ENCODE data around the gene ANO10. TPM values are rescaled to one million over a fixed set of nuclear protein-coding genes. Genes with fewer than 3 reads are reported as not detected.

ANO10 gene
- total RNA-seq, 1 donor from 2014 or later: 45.4 TPM

- Mint-ChIP-seq H3K36me3 (ENCODE audit: low read depth, unreplicated experiment) (peaks cover 20% of the 10 kb centered on the region), H3K9me3 (ENCODE audit: unreplicated experiment) (no peaks in the 10 kb centered on the region), H3K4me1 (ENCODE audit: low read depth, unreplicated experiment) (peaks cover 30% of the 10 kb centered on the region), H3K4me3 (ENCODE audit: unreplicated experiment) (no peak overlapping the region), H3K27me3 (ENCODE audit: low read depth, unreplicated experiment) (no peaks in the 10 kb centered on the region), H3K27ac (ENCODE audit: unreplicated experiment) (peak overlapping the region; percentile 81)
- Histone ChIP-seq H3K4me1 (ENCODE audit: insufficient read depth, low read length) (peaks cover 5% of the 10 kb centered on the region), H3K27ac (ENCODE audit: low read depth, low read length) (no peak overlapping the region), H3K36me3 (ENCODE audit: insufficient read depth, low read length) (peaks cover 12% of the 10 kb centered on the region), H3K9me3 (ENCODE audit: insufficient read depth, low read depth, low read length) (no peaks in the 10 kb centered on the region), H3K9ac (ENCODE audit: low read length) (no peak overlapping the region), H4K20me1 (ENCODE audit: insufficient read depth, low read length) (no peaks in the 10 kb centered on the region), H3K4me3 (ENCODE audit: insufficient read depth, low read depth, low read length) (no peak overlapping the region), H2AFZ (ENCODE audit: low read depth, low read length) (no peak overlapping the region), H3K79me2 (ENCODE audit: insufficient read depth, low read length) (no peaks in the 10 kb centered on the region), H3K27me3 (ENCODE audit: insufficient read depth, low read length) (no peaks in the 10 kb centered on the region), H3K4me2 (ENCODE audit: low read length) (no peak overlapping the region)
- peak; percentile 72 for DNase-seq (ENCODE audit: low read depth)
- TF ChIP-seq CTCF (IDR thresholded peaks at IDR 0.05; ENCODE audit: insufficient read depth, low read depth, low read length) (no peak), EZH2 (IDR thresholded peaks at IDR 0.05; ENCODE audit: insufficient read depth, low read length) (no peak)
- FAIRE-seq: no peak
These were observed 275.9 kb downstream of the ANO10 start for GRCh38 chr3:43345877-43346276.

- Histone ChIP-seq H3K9ac (ENCODE audit: low read length) (no peak overlapping the region), H4K20me1 (ENCODE audit: insufficient read depth, low read length) (peaks cover 5% of the 10 kb centered on the region), H2AFZ (ENCODE audit: low read depth, low read length) (no peak overlapping the region), H3K4me1 (ENCODE audit: insufficient read depth, low read length) (peaks cover 5% of the 10 kb centered on the region), H3K79me2 (ENCODE audit: insufficient read depth, low read length) (no peaks in the 10 kb centered on the region), H3K9me3 (ENCODE audit: insufficient read depth, low read depth, low read length) (no peaks in the 10 kb centered on the region), H3K27me3 (ENCODE audit: insufficient read depth, low read length) (no peaks in the 10 kb centered on the region), H3K36me3 (ENCODE audit: insufficient read depth, low read length) (peaks cover 15% of the 10 kb centered on the region), H3K4me3 (ENCODE audit: insufficient read depth, low read depth, low read length) (no peak overlapping the region), H3K4me2 (ENCODE audit: low read length) (no peak overlapping the region), H3K27ac (ENCODE audit: low read depth, low read length) (no peak overlapping the region)
- no peak for DNase-seq (ENCODE audit: low read depth)
- Mint-ChIP-seq H3K4me3 (ENCODE audit: unreplicated experiment) (no peak overlapping the region), H3K36me3 (ENCODE audit: low read depth, unreplicated experiment) (peaks cover 25% of the 10 kb centered on the region), H3K9me3 (ENCODE audit: unreplicated experiment) (no peaks in the 10 kb centered on the region), H3K27ac (ENCODE audit: unreplicated experiment) (peak overlapping the region; percentile 81), H3K4me1 (ENCODE audit: low read depth, unreplicated experiment) (peaks cover 30% of the 10 kb centered on the region), H3K27me3 (ENCODE audit: low read depth, unreplicated experiment) (no peaks in the 10 kb centered on the region)
- TF ChIP-seq CTCF (IDR thresholded peaks at IDR 0.05; ENCODE audit: insufficient read depth, low read depth, low read length): no peak
- no peak for TF ChIP-seq EZH2 (IDR thresholded peaks at IDR 0.05; ENCODE audit: insufficient read depth, low read length)
- FAIRE-seq: no peak
These were observed 276.6 kb downstream of the ANO10 start for GRCh38 chr3:43345246-43345645.

- Histone ChIP-seq H3K4me2 (ENCODE audit: low read length) (no peak overlapping the region), H4K20me1 (ENCODE audit: insufficient read depth, low read length) (peaks cover 7% of the 10 kb centered on the region), H2AFZ (ENCODE audit: low read depth, low read length) (no peak overlapping the region), H3K36me3 (ENCODE audit: insufficient read depth, low read length) (peaks cover 19% of the 10 kb centered on the region), H3K27me3 (ENCODE audit: insufficient read depth, low read length) (no peaks in the 10 kb centered on the region), H3K79me2 (ENCODE audit: insufficient read depth, low read length) (no peaks in the 10 kb centered on the region), H3K27ac (ENCODE audit: low read depth, low read length) (no peak overlapping the region), H3K4me1 (ENCODE audit: insufficient read depth, low read length) (peaks cover 5% of the 10 kb centered on the region), H3K9me3 (ENCODE audit: insufficient read depth, low read depth, low read length) (no peaks in the 10 kb centered on the region), H3K9ac (ENCODE audit: low read length) (no peak overlapping the region), H3K4me3 (ENCODE audit: insufficient read depth, low read depth, low read length) (no peak overlapping the region)
- Mint-ChIP-seq H3K9me3 (ENCODE audit: unreplicated experiment) (no peaks in the 10 kb centered on the region), H3K36me3 (ENCODE audit: low read depth, unreplicated experiment) (peaks cover 31% of the 10 kb centered on the region), H3K4me3 (ENCODE audit: unreplicated experiment) (no peak overlapping the region), H3K27me3 (ENCODE audit: low read depth, unreplicated experiment) (no peaks in the 10 kb centered on the region), H3K27ac (ENCODE audit: unreplicated experiment) (no peak overlapping the region), H3K4me1 (ENCODE audit: low read depth, unreplicated experiment) (peaks cover 25% of the 10 kb centered on the region)
- no peak for FAIRE-seq
- DNase-seq (ENCODE audit: low read depth): no peak
- no peak for TF ChIP-seq CTCF (IDR thresholded peaks at IDR 0.05; ENCODE audit: insufficient read depth, low read depth, low read length)
- TF ChIP-seq EZH2 (IDR thresholded peaks at IDR 0.05; ENCODE audit: insufficient read depth, low read length): no peak
These were observed 277.3 kb downstream of the ANO10 start for GRCh38 chr3:43344520-43344919.
